OCI-LY7 (cell line): ENCODE results near the gene MAPT. TPM values are rescaled to one million over a fixed set of nuclear protein-coding genes. Genes with fewer than 3 reads are reported as not detected.

Experiments
- BruUV-seq: library from RNA; stranded (reverse); fragments of 400-500 nt; replicated peaks from 2 replicates; lab custom pipeline; 2021; lab: Mats Ljungman, UMichigan
- CTCF ChIA-PET: fragments of 300-600 bp; sonication (Branson Sonifier 250); formaldehyde crosslinking; loops from one replicate; lab custom pipeline; 2022; ENCODE audit warnings: antibody characterized with exemption; ENCODE audit not compliant: unreplicated experiment; lab: Charles Lee
- POLR2A ChIA-PET: fragments of 300-600 bp; sonication (Branson Sonifier 250); formaldehyde crosslinking; loops from one replicate; lab custom pipeline; 2022; ENCODE audit warnings: antibody characterized with exemption; lab: Charles Lee
- DNase-seq: peaks from one replicate; pipeline ENCODE4 v3.0.0-alpha.2; 2015; ENCODE audit warnings: low spot score
- H2AFZ ChIP-seq: fragments of 200-600 bp; sonication (generic), shearing (Covaris generic); 2 replicates; pipeline ENCODE4 v1.6.1; 2014; ENCODE audit warnings: mild to moderate bottlenecking, antibody characterized with exemption, low read length, moderate library complexity
- H3K27ac ChIP-seq: fragments of 200-600 bp; sonication (generic); 2 replicates; pipeline ENCODE4 v1.5.1; 2014; ENCODE audit warnings: mixed run types, low read depth, mild to moderate bottlenecking, moderate library complexity, low read length, inconsistent platforms; ENCODE audit not compliant: poor library complexity, severe bottlenecking
- H3K36me3 ChIP-seq: fragments of 200-600 bp; sonication (generic); 2 replicates; pipeline ENCODE4 v1.6.1; 2014; ENCODE audit warnings: mild to moderate bottlenecking, antibody characterized with exemption, low read length, moderate library complexity, mixed read lengths; ENCODE audit not compliant: insufficient read depth
- H3K4me1 ChIP-seq: fragments of 200-600 bp; sonication (generic); 2 replicates; pipeline ENCODE4 v1.5.1; 2014; ENCODE audit warnings: mild to moderate bottlenecking, low read length; ENCODE audit not compliant: insufficient read depth, poor library complexity, severe bottlenecking
- H3K4me2 ChIP-seq: fragments of 200-600 bp; sonication (generic); 2 replicates; pipeline ENCODE4 v1.6.1; 2014; ENCODE audit warnings: mild to moderate bottlenecking, low read length
- H3K4me3 ChIP-seq: fragments of 200-600 bp; sonication (generic); 2 replicates; pipeline ENCODE4 v1.5.1; 2014; ENCODE audit warnings: mild to moderate bottlenecking, low read depth, low read length; ENCODE audit not compliant: poor library complexity, severe bottlenecking
- H3K79me2 ChIP-seq: fragments of 200-600 bp; sonication (generic); 2 replicates; pipeline ENCODE4 v1.6.1; 2016; ENCODE audit warnings: low read depth, mild to moderate bottlenecking, low read length, moderate library complexity, mixed read lengths; ENCODE audit not compliant: insufficient read depth
- H3K9me2 ChIP-seq: fragments of 200-600 bp; sonication (generic); 2 replicates; pipeline ENCODE4 v1.6.1; 2016; ENCODE audit warnings: mild to moderate bottlenecking, low read length, mixed read lengths; ENCODE audit not compliant: insufficient read depth
- H3K9me3 ChIP-seq: fragments of 200-600 bp; sonication (generic); 2 replicates; pipeline ENCODE4 v1.6.1; 2014; ENCODE audit warnings: mild to moderate bottlenecking, mixed run types, low read length, mixed read lengths
- H4K20me1 ChIP-seq: fragments of 200-600 bp; sonication (generic); 2 replicates; pipeline ENCODE4 v1.6.1; 2014; ENCODE audit warnings: mild to moderate bottlenecking, antibody characterized with exemption, low read length, moderate library complexity, mixed read lengths; ENCODE audit not compliant: insufficient read depth
- CTCF ChIP-seq: fragments of 200-600 bp; sonication (generic); conservative IDR thresholded peaks from 2 replicates; pipeline ENCODE4 v1.5.1; 2014; ENCODE audit warnings: mild to moderate bottlenecking, antibody characterized with exemption, low read length, moderate library complexity, mixed read lengths
- EZH2phosphoT487 ChIP-seq: fragments of 200-600 bp; sonication (generic); IDR thresholded peaks from 2 replicates; pipeline ENCODE4 v1.6.1; 2018; ENCODE audit warnings: low read depth, borderline replicate concordance, mild to moderate bottlenecking, mixed run types, antibody characterized with exemption, low read length, moderate library complexity, mixed read lengths
- intact Hi-C: fragments of 100-400 bp; cut with micrococcal nuclease; formaldehyde crosslinking; loops from one replicate; pipeline ENCODE4 v1.10.0; 2022; ENCODE audit not compliant: unreplicated experiment
- total RNA-seq, 2 experiments: library from RNA; depleted of rRNA in 1 of 2; stranded (reverse); fragments of >200 nt in 1 of 2; shearing (Covaris generic) in 1 of 2; gene quantifications; 2 replicates each; pipeline ENCODE4 v1.2.3, GENCODE V29; 2014 to 2022

Gene MAPT
- total RNA-seq, 2 experiments from 2014 or later: 0.44 TPM; not detected in 1

DNA sequence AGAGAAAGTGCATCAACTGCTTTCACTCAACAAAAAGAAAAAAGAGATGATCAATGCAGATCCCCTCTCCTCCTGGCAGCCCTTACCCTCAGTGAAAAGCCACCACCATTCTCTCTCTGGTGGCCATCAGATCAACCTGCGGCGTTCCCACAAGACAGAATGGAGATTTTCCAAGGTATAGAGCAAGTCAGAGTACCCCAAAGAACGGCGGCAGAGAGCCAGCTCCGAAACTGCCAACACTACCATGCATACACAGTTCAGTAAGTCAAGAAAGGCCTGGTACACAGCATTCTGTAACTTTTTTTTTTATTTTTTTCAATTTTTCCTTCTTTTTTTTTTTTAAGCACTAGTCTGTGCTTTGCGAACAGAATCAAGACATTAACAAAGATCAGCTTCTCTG is 135.3 kb downstream of the MAPT start:
- intact Hi-C loops: no loop called here
- no peak for TF ChIP-seq CTCF
- no peak for TF ChIP-seq EZH2phosphoT487
- DNase-seq: no peak
- Histone ChIP-seq H3K4me2 (no peak overlapping the region), H3K36me3 (peaks cover 75% of the 10 kb centered on the region), H3K9me3 (no peaks in the 10 kb centered on the region), H4K20me1 (no peaks in the 10 kb centered on the region), H3K4me3 (no peak overlapping the region), H3K27ac (no peak overlapping the region), H3K4me1 (peaks cover 10% of the 10 kb centered on the region), H3K9me2 (no peaks in the 10 kb centered on the region), H2AFZ (no peak overlapping the region), H3K79me2 (no peaks in the 10 kb centered on the region)
- ChIA-PET CTCF (no interaction called here), POLR2A (interaction anchor here (0.7 kb wide), 1 partner anchor 119 kb away, joined by 4 read pairs; no protein-coding TSS in a partner anchor)
- no TSS peak for BruUV-seq

DNA sequence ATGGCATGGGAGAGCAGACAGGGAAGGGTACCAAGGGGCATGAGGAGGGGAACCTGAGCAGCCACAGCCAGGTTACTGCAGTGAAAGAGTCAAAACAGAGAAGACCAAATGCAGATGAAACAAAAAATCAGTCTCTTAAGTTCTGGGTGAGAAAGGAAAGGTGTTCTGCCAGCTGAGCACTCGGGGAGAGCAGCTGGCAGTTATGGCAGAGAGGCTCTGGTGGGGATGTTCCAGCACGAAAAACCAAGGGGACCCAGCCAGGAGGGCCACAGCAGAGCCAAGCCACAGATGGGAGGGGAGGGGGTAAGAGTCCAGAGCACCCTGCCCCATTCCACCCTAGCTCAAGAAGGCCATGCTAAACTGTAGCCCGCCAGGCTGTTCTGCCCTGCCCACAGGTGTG is 136.4 kb downstream of the MAPT start:
- ChIA-PET POLR2A (no interaction called here), CTCF (no interaction called here)
- intact Hi-C loops: no loop called here
- Histone ChIP-seq H3K9me2 (no peaks in the 10 kb centered on the region), H2AFZ (no peak overlapping the region), H3K79me2 (no peaks in the 10 kb centered on the region), H3K4me1 (peaks cover 8% of the 10 kb centered on the region), H3K4me2 (no peak overlapping the region), H4K20me1 (no peaks in the 10 kb centered on the region), H3K36me3 (peaks cover 86% of the 10 kb centered on the region), H3K4me3 (no peak overlapping the region), H3K9me3 (no peaks in the 10 kb centered on the region), H3K27ac (no peak overlapping the region)
- no TSS peak for BruUV-seq
- DNase-seq: no peak
- no peak for TF ChIP-seq EZH2phosphoT487
- no peak for TF ChIP-seq CTCF

DNA sequence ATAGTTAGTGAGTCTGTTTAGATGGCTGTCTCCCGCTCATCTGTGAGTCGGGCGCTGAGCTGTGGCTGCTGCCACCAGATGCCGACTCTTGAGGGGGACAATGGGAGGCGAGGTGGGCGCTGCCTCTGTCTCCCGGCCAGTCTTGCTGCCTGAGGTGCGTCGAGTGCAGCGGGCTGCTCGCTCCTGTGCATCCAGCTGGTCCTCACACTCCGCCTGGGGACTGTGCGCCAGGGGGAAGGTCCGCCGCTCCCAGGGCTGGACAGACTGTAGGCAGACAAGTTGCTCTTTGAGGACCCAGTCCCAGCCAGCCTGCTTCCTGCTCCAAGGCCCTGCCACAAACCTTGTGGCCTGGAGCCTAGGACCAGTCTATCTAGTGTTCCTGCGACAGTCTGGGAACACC is 137.1 kb downstream of the MAPT start:
- Histone ChIP-seq H3K79me2 (no peaks in the 10 kb centered on the region), H3K4me2 (no peak overlapping the region), H2AFZ (no peak overlapping the region), H3K4me3 (no peak overlapping the region), H4K20me1 (no peaks in the 10 kb centered on the region), H3K9me2 (no peaks in the 10 kb centered on the region), H3K4me1 (peaks cover 1% of the 10 kb centered on the region), H3K9me3 (no peaks in the 10 kb centered on the region), H3K27ac (no peak overlapping the region), H3K36me3 (peaks cover 93% of the 10 kb centered on the region)
- intact Hi-C loops: no loop called here
- TF ChIP-seq CTCF (no peak), EZH2phosphoT487 (no peak)
- no TSS peak for BruUV-seq
- ChIA-PET POLR2A (no interaction called here), CTCF (no interaction called here)
- no peak for DNase-seq
